Measurements from ENCODE around the gene TSPAN15. TPM values are rescaled to one million over a fixed set of nuclear protein-coding genes. Genes with fewer than 3 reads are reported as not detected.

TSPAN15 gene
- total RNA-seq, 6 donors from 2014 or later, result 19.9 to 69.5 (median 63.0) TPM

- Histone ChIP-seq H3K4me1 (peaks cover 16 to 26% (median 26%) of the 10 kb centered on the region in 4 donors), H3K36me3 (no peaks in the 10 kb centered on the region), H3K4me3 (no peak overlapping the region), H3K27me3 (no peaks in the 10 kb centered on the region), H3K27ac (peak overlapping the region; percentile 79 to 84 (median 82)), H3K9me3 (no peaks in the 10 kb centered on the region)
- 41 to 56% methylated on average over 2 to 5 of the region's 5 CpGs for WGBS, 2 donors
- ATAC-seq (ENCODE audit: low FRiP score in 2 of 2) (peak; percentile 28 to 54), DNase-seq (peak in 1 of 2 donors; percentile 65)
- TF ChIP-seq CTCF (IDR thresholded peaks at IDR 0.05) (no peak), EP300 (IDR thresholded peaks at IDR 0.05) (no peak), POLR2AphosphoS5 (IDR thresholded peaks at IDR 0.05) (no peak), POLR2A (IDR thresholded peaks at IDR 0.05) (no peak)
Measured at GRCh38 chr10:69439350-69439739, 11.9 kb upstream of the TSPAN15 start.

- Histone ChIP-seq H3K36me3 (no peaks in the 10 kb centered on the region), H3K4me1 (peaks cover 16 to 26% (median 26%) of the 10 kb centered on the region in 4 donors), H3K9me3 (no peaks in the 10 kb centered on the region), H3K27me3 (no peaks in the 10 kb centered on the region), H3K27ac (peak overlapping the region; percentile 79 to 84 (median 82)), H3K4me3 (no peak overlapping the region)
- TF ChIP-seq POLR2AphosphoS5 (IDR thresholded peaks at IDR 0.05) (no peak), POLR2A (IDR thresholded peaks at IDR 0.05) (peak in 1 of 4 donors; percentile 27), EP300 (IDR thresholded peaks at IDR 0.05) (no peak), CTCF (IDR thresholded peaks at IDR 0.05) (no peak)
- peak in 1 of 2 donors; percentile 91 for DNase-seq
- ATAC-seq (ENCODE audit: low FRiP score in 2 of 2), result peak; percentile 64 to 82
- 30 to 34% methylated on average over 5 of the region's 5 CpGs for WGBS, 2 donors
Measured at GRCh38 chr10:69439813-69440506, 11.3 kb upstream of the TSPAN15 start.

GRCh38 chr10:69443354-69443753 is 7.9 kb upstream of the TSPAN15 start:
- peaks cover 22 to 36% (median 29%) of the 10 kb centered on the region in 4 donors for H3K4me1 ChIP-seq
- DNase-seq (no peak), ATAC-seq (ENCODE audit: low FRiP score in 2 of 2) (no peak)
- no peaks in the 10 kb centered on the region for H3K36me3 ChIP-seq
- 80 to 89% methylated on average over 1 of the region's 1 CpG for WGBS, 2 donors
- TF ChIP-seq EP300 (IDR thresholded peaks at IDR 0.05) (no peak), POLR2AphosphoS5 (IDR thresholded peaks at IDR 0.05) (no peak), POLR2A (IDR thresholded peaks at IDR 0.05) (no peak), CTCF (IDR thresholded peaks at IDR 0.05) (no peak)
- H3K4me3 ChIP-seq, result no peak overlapping the region
- H3K27me3 ChIP-seq, result no peaks in the 10 kb centered on the region
- no peaks in the 10 kb centered on the region for H3K9me3 ChIP-seq
- H3K27ac ChIP-seq, result no peak overlapping the region

- Histone ChIP-seq H3K36me3 (no peaks in the 10 kb centered on the region), H3K9me3 (no peaks in the 10 kb centered on the region), H3K27ac (no peak overlapping the region), H3K27me3 (no peaks in the 10 kb centered on the region), H3K4me1 (peaks cover 17 to 27% (median 22%) of the 10 kb centered on the region in 4 donors), H3K4me3 (no peak overlapping the region)
- no peak for TF ChIP-seq POLR2A (IDR thresholded peaks at IDR 0.05)
- TF ChIP-seq CTCF (IDR thresholded peaks at IDR 0.05), result no peak
- TF ChIP-seq EP300 (IDR thresholded peaks at IDR 0.05), result no peak
- no peak for TF ChIP-seq POLR2AphosphoS5 (IDR thresholded peaks at IDR 0.05)
- peak in 1 of 2 donors; percentile 58 for DNase-seq
- WGBS, 2 donors, result 54 to 70% methylated on average over 4 of the region's 4 CpGs
- no peak for ATAC-seq (ENCODE audit: low FRiP score in 2 of 2)
Measured at GRCh38 chr10:69445041-69445440, 6.2 kb upstream of the TSPAN15 start.

GRCh38 chr10:69446229-69446628 is 5.0 kb upstream of the TSPAN15 start:
- Histone ChIP-seq H3K4me3 (no peak overlapping the region), H3K27ac (peak overlapping the region in 1 of 4 donors; percentile 26), H3K4me1 (peaks cover 26 to 35% (median 29%) of the 10 kb centered on the region in 4 donors), H3K9me3 (no peaks in the 10 kb centered on the region), H3K36me3 (no peaks in the 10 kb centered on the region), H3K27me3 (no peaks in the 10 kb centered on the region)
- ATAC-seq (ENCODE audit: low FRiP score in 2 of 2) (no peak), DNase-seq (no peak)
- TF ChIP-seq CTCF (IDR thresholded peaks at IDR 0.05) (no peak), POLR2A (IDR thresholded peaks at IDR 0.05) (no peak), EP300 (IDR thresholded peaks at IDR 0.05) (no peak), POLR2AphosphoS5 (IDR thresholded peaks at IDR 0.05) (no peak)
